Cardiac septum (tissue), 1 donor: ENCODE data around the gene CTR9. TPM values are rescaled to one million over a fixed set of nuclear protein-coding genes. Genes with fewer than 3 reads are reported as not detected.
"Not testable (repeated sequence)": the region's sequence is repeated elsewhere in the genome, so short reads cannot be mapped to it uniquely, and the experiment has no call there.

Source experiments
- DNase-seq: peaks from one replicate; pipeline ENCODE4 v3.0.0-alpha.2; 2020; ENCODE audit warnings: low spot score
- intact Hi-C: fragments of 100-400 bp; cut with DNase I; formaldehyde crosslinking; loops from one replicate; pipeline ENCODE4 v1.14.0; 2022
- total RNA-seq: library from RNA; stranded (reverse); fragmentation: NEBNext Ultra II Directional; extraction: Animal tissue kit (Norgen Biotek cat#: 25700); gene quantifications from one replicate; pipeline ENCODE4 v1.2.1, GENCODE V29; 2021
- donor health status: DM: no; HTN: no; CAD: no.

The CTR9 gene
- total RNA-seq, 1 donor from 2014 or later = 27.6 TPM

DNA sequence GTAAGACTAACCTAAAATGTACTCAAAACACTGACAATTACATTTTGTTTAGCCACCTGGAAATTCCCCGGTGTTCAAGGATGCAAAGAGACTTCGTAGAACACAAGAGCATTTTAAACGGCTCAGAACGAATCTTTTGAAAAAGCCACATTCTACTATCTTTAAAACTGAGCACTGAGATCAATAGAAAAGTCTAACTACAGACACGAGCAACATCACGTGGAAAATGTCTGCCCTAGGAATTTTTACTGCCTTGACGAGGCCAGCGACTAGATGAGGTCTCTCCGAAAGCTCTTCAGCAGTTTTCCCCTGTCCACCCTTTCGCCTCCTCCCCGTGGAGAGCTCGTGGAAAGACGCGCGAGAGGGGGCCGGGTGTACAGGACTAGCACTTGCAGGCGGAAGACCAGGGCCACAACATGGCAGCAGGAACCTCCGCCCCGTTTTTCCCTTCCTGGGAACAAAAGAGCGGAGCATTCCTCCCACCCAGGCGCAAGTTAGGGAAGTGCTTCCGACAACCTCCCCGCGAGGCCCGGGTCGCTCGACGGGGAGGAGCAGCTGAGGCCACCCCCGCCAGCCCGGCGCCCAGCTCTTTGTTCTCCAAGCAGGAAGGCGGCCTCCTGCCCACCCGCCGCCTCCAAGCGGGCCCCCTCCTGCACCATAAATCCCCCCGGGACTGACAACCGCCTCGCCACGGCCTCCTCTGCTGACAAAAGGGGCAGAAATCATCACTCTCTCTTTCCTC is 56.6 kb downstream of the CTR9 start:
- intact Hi-C loops = loop anchor here (1.0 to 5.0 kb wide), 5 partner anchors 35 to 1035 kb away; partner anchors contain the start of gene USP47
- peak; percentile 92 for DNase-seq

DNA sequence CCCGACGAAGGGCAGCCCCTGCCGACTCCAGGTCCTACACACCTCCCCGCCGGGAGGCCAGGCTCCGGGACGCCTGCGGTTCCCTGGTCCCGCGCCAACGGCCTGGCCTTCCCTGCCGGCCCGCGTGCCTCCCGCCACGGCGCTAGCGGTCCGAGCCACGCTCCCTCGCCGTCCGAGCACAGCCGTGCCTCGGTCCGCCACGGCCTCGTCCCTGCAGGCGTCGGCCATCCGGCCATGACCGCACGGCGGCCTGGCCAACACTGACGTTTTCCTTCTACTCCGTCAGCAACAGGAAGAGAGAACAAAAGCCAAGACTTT is 57.1 kb downstream of the CTR9 start:
- intact Hi-C loops = loop anchor here (1.0 to 5.0 kb wide), 5 partner anchors 36 to 1034 kb away; partner anchors contain the start of gene USP47
- no peak for DNase-seq

DNA sequence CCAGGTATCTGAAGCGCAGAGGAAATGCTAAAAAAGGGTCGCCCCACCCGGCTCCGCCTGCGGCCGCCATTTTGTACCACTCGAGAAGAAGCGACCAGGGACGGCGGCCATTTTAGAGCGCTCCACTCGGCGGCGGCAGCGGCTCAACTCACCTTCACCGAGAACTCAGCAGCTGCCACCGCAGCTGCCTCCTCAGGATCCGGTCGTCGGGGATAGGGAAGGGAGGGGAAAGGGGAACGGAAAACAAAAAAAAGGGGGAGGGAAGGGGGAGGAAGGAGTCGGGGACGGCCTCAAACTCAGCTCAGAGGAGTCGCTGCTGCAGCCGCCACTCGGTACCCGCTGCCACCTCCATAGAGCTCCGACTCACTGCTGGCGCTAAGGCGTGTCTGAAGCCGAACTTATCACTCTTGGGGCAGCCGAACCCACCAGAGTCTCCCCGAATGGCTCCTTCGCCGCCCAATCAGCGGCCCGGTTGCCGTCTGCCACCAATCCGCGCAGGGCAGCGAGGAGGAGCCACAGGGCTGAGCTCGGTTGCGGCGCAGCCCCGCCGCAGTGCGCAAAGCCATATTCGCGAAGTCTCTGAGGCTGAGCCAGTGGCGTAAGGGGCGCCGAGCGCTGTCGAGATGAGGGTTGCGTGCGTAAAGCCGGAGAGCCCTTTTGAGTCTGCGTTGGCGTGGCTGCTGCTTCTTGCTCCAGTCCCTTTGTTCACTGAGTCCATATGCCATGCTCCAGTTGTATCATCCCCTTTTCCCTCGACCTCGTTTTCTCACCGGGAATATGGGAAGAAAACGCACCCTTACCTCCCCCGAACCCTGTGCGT is 57.7 kb downstream of the CTR9 start, which contains the start of gene EIF4G2:
EIF4G2 (minus strand) TSS at position 374 of the 820 bp plus-strand sequence.
- intact Hi-C loops = loop anchor here (1.0 to 5.0 kb wide), 5 partner anchors 36 to 1034 kb away; partner anchors contain the start of gene USP47
- peak; percentile 99 for DNase-seq

DNA sequence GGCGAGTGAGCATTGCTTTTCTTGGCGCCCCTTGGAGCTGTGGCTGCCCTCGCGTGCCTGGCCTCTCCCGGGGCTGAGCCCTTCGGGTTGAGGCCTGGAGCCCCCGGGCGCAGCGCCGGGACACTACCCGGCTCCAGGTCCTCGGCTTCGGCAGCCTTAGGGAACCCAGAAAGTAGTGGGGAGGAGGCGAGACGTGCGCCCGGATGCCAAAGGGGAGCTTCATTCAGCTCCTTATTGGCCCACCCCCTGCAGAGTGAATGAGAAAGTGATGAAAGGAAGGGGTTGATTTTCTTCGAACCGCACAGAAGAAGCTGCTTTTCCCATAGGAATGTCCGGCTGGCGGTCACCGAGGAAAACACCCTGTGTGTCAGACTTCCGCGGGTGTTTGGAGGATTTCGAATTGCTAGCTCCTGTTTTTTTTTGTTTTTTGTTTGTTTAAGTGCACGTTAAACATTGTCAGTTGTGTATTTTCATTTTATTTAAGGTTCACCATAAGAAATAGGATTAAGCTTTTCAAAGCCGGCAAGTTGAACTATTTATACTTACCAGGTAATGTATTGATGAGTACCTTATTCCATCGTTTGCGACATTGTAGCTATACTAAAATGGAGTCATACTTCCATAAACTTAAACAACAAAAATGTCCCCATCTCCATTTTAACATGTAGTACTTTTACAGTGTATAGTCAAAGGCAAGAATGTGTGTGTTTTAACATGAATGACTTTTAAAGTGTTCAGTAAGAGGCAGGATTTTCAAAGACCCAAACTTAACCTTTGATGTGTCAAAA is 58.5 kb downstream of the CTR9 start:
- no peak for DNase-seq
- intact Hi-C loops = loop anchor here (2.0 to 5.0 kb wide), 4 partner anchors 37 to 1033 kb away; partner anchors contain the start of gene USP47

DNA sequence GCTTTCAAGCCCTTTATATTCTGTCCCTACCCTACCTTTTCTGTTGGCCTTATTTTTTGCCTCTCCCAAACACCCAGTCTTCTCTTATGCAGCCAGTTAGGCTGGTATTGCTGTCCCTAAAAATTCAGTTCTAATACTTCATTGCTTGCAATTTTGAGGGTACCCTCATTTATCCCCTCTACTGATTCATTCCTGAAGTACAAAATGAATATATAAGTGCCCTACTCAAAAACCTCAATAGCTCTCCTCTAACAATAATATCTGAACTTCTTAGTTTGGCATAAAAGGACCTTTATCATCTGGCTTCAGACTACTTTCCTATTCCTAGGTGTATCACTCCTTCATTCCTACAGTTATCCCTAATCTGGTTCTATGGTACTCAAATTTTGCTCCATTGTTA is 62.9 kb downstream of the CTR9 start:
- intact Hi-C loops = no loop called here
- no peak for DNase-seq

DNA sequence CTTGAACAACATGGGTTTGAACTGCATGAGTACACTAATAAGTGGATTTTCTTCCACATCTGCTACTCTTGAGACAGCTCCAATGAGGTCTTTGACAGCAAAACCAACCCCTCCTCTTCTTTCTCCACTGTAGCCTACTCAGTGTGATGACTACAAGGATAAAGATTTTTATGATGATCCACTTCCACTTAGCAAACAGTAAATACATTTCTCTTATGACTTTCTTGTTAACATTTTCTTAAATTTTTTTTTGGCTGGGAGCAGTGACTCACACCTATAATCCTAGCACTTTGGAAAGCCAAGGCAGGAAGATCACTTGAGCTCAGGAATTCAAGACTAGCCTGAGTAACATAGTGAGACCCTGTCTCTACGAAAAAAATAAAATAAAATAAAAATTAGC is 67.5 kb downstream of the CTR9 start:
- no peak for DNase-seq
- intact Hi-C loops = no loop called here

DNA sequence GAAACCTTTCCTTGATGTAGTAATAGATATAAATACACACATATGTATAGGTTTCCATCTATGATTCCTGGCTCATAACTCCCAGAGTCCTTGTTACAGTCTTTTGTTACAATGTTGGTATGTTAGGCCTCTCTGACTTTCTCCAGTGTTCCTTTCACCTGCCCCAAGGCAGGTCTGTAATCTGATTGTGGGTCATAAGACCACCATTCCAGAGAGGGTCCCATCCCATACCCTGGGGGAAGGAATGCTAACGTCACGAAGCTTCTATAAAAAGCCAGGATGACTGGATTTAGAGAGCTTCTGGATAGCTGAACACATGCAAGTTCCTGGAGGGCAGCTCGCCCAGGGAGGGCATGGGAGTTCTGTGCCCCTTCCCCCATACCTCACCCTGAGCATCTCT is 71.4 kb downstream of the CTR9 start:
- intact Hi-C loops, DNase-seq: not testable (repeated sequence)

DNA sequence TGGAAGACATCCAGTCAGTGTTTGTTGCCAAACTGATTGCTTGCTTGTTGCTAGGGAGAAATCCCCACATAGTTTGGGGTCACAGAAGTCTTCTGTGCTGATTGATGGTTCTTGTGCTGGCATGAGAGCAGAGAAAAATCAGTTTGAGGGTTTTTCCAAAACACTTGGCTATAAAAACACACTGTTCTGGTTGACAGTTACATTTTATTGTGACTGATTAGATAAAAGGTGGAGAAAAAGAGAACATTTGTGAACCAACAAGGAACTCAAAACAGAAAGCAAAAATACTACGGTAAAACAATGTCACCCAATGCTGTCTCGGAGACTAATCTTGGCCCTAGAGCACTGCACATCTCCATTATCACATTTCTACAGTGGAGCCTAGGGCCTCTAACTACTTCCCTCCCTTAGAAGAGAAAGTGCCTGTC is 72.1 kb downstream of the CTR9 start:
- intact Hi-C loops = no loop called here
- DNase-seq = no peak

DNA sequence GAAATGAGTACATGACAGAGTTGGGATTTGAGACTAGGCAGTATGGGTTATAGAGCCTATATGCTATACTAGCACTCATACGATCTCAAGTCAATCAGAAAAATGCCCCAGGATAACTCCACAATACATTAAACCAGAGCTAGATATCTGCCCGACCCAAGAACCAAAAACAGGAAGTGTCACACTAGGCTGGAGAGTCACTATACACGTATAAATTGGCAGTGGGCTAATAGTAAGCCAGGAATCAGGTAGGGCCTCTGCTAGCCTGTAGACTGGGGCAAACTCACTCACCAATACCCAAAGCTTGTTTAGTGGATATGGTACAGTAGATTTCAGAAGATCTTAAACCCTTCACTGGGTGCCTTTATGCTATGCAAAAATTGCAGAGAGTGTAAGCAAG is 73.8 kb downstream of the CTR9 start:
- no peak for DNase-seq
- intact Hi-C loops = no loop called here

DNA sequence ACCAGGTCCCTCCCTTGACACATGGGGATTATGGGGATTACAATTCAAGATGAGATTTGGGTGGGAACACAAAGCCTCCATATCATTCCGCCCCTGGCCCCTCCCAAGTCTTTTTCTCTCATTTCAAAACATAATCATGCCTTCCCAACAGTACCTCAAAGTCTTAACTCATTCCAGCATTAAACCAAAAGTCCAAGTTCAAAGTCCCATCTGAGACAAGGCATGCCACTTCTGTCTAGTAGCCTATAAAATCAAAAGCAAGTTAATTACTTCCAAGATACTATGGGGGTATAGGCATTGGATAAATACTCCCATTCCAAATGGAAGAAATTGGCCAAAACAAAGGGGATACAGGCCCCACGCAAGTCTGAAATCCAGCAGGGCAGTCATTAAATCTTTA is 77.4 kb downstream of the CTR9 start:
- no peak for DNase-seq
- intact Hi-C loops = no loop called here

DNA sequence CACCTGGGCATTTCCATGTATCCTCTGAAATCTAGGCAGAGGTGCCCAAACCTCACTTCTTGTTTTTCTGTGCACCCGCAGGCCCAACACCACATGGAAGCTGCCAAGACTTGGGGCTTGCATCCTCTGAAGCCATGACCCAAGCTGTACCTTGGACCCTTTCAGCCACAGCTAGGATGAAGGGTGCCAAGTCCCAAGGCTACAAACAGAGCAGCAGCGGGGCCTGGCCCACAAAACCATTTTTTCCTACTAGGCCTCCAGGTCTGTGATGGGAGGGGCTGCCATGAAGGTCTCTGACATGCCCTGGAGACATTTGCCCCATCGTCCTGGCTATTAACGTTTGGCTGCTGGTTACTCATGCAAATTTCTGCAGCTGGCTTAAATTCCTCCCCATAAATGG is 78.1 kb downstream of the CTR9 start:
- no peak for DNase-seq
- intact Hi-C loops = no loop called here

Other genes with a start within 250 kb of the CTR9 start
- gene RNF141, start 210.1 kb upstream of the CTR9 start, total RNA-seq = 36.8 TPM
- gene LYVE1, start 182.6 kb upstream of the CTR9 start, total RNA-seq = 15.2 TPM
- gene IRAG1, start 57.5 kb upstream of the CTR9 start, total RNA-seq = 6.4 TPM
- gene EIF4G2, start 57.7 kb downstream of the CTR9 start, total RNA-seq = 765 TPM
- 38.8 TPM for gene ZBED5, start 106.8 kb downstream of the CTR9 start, total RNA-seq